T-helper 2 cell treated with Interferon-gamma antibody and Interleukin-4, amounts not matched to agents 100 ng/mL and 5 ng/mL, for 36 hours (primary cell): ENCODE measurements around the gene IFIT5. TPM values are rescaled to one million over a fixed set of nuclear protein-coding genes. Genes with fewer than 3 reads are reported as not detected.
"Not testable (repeated sequence)": the region's sequence is repeated elsewhere in the genome, so short reads cannot be mapped to it uniquely, and the experiment has no call there.

Source experiments
- intact Hi-C: fragments of 100-400 bp; cut with micrococcal nuclease; formaldehyde crosslinking; loops from one replicate; pipeline ENCODE4 v1.15.1; 2023
- total RNA-seq: library from RNA; stranded (reverse); gene quantifications from 2 replicates; pipeline ENCODE4 v1.2.3, GENCODE V29; 2022

Gene IFIT5
- total RNA-seq, 1 donor from 2014 or later: 17.1 TPM

- intact Hi-C loops: loop anchor here (2.0 kb wide), 1 partner anchor 133 kb away; no protein-coding TSS in a partner anchor
These were observed 13.3 kb downstream of the IFIT5 start for GRCh38 chr10:89427629-89428028.

DNA sequence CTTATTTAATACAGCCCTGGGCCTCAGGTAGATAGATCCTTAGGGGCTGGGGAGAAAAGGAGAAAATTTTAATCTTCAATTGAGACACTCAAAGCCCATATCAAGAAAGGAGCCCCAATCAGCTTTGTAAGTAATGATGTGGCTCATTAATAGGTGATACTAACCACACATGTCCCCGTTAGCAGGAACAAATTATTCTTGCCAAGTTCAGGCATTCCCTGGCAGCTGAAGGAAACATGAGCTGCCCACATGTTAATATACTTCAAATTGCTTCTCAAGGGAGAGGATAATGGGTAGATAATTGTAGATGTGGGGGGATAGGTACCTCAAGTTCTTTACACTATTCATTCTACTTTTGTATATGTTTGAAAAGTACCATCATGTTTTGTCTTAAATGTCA is 14.5 kb downstream of the IFIT5 start:
- intact Hi-C loops: no loop called here

DNA sequence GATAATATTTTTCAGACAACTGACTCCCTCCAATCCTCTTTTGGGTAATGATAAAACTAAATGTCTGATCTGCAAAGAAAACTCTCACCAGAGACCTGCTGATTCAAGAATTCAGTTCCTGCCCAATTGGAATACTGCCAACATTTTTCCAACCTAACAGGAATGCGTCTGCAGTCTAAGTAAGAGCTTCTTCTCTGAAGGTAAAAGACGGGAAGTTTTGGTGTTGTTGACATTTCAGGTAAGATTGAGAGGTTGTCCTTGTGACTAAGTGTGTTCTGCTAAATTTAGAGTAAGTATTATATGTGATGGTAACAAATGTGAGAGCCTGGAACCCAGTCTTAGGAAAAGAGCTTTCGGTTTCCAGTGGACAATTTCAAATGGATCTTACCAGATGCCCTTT is 17.6 kb downstream of the IFIT5 start:
- intact Hi-C loops: no loop called here

DNA sequence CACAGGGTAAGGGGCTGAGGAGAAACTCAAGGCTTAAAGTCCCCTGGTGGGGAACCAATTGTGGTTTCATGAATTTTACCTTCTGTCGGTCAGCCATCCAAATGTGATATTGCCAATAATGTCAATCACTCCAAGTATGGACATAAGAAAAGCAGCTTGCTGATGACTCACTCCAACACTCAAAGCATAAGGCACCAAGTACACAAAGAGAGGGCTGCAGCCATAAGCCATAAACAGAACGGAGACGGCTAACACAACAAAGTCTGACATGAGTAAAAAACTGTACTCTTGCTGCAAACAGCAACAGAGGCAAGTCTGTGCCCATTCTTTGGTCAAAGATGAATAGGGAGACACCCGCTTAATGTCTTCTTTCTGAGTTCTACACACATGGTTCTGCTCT is 24.2 kb downstream of the IFIT5 start:
- intact Hi-C loops: no loop called here

DNA sequence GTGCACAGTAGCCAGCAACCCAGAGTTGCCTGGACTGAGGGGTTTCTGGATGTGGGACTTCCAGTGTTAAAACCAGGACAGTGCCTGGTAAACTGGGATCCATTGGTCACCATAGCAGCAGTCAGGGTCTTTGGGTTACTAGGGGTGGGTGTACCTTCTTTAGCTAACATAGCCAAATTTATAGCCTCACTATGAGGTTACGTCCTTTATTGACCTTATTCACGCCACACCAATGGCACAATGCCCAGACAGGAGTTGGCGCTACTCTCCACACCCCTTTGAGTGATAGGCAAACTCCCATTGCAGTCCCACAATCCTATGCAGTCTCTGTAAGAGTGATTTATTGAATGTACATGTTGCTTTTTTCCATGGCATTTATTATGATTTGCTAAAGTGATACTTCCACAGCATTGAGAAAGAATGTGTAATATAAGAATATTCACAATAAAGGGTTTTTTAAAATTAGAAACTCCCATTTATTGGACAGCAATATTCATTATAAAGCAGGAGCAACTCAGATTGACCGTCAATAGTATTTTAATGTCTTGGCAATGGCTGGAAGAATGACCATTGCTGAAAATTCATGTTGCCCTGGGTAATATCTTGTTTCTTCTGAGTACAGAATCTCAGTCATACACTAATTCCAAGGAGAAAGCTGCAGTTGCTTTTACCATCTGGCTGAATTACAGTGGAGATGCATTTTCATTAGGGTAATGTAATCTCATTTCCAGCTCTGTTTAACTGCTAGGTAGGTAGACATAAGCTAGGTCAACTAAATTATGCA is 26.1 kb downstream of the IFIT5 start:
- intact Hi-C loops: no loop called here

GRCh38 chr10:89442289-89442688 is 27.9 kb downstream of the IFIT5 start:
- intact Hi-C loops: no loop called here

DNA sequence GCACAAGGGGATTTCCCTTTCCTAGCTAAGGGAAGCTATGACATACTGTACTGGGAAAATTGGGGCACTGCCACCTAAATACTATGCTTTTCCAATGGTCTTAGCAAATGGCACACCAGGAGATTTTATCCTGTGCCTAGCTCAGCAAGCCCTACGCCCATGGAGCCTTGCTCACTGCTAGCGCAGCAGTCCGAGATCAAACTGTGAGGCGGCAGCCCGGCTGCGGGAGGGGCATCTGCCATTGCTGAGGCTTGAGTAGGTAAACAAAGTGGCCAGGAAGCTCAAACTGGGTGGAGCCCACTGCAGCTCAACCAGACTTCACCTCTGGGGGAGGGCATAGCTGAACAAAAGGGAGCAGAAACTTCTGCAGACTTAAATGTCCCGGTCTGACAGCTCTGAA is 30.5 kb downstream of the IFIT5 start:
- intact Hi-C loops: not testable (repeated sequence)

- intact Hi-C loops: no loop called here
These were observed 36.5 kb downstream of the IFIT5 start for GRCh38 chr10:89450901-89451300.

GRCh38 chr10:89452193-89452592 is 37.8 kb downstream of the IFIT5 start:
- intact Hi-C loops: no loop called here

GRCh38 chr10:89454561-89455347 is 40.4 kb downstream of the IFIT5 start:
- intact Hi-C loops: no loop called here

DNA sequence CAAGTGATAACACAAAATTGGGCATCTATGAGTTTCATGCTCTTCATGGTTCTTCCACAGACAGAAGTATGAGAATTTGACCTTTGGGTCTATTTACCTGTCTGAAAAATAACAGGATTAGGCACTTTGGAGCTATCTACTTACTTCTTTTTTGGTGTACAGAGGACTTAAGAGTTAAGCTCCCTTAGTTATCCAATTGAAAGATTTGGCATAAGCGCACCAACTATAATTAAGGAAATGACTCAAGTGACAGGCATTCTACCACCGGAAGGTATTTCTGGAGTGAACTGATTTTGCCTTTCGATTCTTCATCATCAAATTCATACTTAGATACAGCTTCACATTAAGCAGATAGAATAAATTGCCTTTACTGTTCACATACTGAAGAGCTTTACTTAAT is 43.9 kb downstream of the IFIT5 start:
- intact Hi-C loops: no loop called here

DNA sequence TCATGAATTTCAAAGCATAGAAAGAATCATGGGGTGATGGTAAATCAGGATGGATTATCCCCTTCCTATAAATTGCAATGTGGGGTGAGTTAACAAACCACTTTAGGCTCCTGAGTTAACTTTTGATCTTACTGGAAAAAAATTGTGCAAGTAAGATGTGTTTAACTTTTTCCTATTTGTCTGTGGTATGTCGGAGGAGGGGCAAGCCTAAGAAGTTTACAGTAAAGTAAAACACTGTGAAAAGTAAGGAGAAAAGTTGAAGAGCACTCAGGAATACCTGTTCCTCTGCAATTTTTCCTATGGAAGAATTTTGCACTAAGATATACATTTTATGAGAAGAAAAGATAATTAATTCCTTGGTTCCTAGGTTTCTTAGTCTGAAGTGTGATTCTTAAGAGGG is 44.4 kb downstream of the IFIT5 start:
- intact Hi-C loops: no loop called here

- intact Hi-C loops: no loop called here
These were observed 49.6 kb downstream of the IFIT5 start for GRCh38 chr10:89463846-89464537.

DNA sequence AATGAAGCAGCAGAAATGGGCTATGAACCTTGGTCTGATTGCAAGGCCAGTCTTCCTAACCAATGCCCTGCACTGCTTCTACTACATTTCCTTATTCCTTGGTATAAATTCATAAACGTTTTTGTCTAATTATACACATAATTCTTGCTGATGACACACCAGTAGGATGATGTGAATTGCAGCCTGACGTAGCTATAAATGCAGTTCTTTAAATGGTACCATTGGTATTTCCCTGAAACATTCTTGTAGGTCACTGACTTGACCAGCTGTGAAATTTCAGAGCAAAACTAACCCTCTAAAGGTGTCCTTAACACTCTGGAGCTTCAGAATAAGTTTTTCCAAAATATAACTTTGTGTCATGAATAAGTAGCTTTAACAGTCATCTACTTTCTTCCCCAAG is 50.8 kb downstream of the IFIT5 start:
- intact Hi-C loops: no loop called here

- intact Hi-C loops: no loop called here
These were observed 52.2 kb downstream of the IFIT5 start for GRCh38 chr10:89466599-89467035.

DNA sequence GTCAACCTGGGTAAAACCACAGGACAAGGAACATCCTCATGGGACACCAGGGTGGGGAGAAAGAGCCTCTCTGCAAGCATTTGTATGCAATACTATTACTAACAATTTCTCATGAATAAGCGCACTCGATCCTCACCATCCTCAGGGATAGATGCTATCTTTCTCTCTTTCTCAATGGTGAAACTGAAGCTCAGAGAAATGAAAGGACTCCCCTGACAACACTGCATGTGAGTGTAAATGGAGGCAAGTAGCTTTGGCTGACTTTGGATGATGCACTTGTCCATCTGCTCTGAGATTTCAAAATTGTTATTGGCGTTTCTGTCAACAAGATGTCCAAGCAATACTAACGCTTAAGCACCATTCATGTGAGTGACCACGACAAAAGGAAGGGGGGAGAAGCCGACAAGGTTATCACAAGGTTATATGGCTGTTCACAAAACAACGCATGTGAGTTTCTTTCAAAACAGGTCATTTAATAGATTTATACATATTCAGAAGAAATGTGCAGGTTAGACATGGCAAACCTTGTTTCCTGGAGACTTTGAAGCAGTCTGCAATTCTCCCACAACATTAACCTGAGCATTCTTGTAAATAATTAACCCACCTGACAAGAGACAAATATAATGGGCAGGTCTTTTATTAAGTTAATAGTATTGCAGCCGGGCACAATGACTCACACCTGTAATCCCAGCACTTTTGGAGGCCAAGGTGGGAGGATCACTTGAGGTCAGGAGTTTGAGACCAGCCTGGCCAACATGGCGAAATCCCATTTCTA is 54.0 kb downstream of the IFIT5 start:
- intact Hi-C loops: no loop called here

GRCh38 chr10:89469517-89469916 is 55.1 kb downstream of the IFIT5 start:
- intact Hi-C loops: no loop called here
